MM.1S (cell line): ENCODE measurements around the gene MINK1.

ENCODE experiments used
- DNase-seq: peaks from one replicate; pipeline ENCODE4 v3.0.0-alpha.2; 2015
- H2AFZ ChIP-seq: fragments of 300-600 bp; sonication (generic); 2 replicates; pipeline ENCODE4 v1.6.0; 2016; ENCODE audit warnings: antibody characterized with exemption, low read length
- H3F3A ChIP-seq: fragments of 300-600 bp; sonication (generic); 2 replicates; pipeline ENCODE4 v1.6.1; 2016; ENCODE audit warnings: mild to moderate bottlenecking, antibody characterized with exemption, low read length, moderate library complexity, mixed read lengths; ENCODE audit not compliant: insufficient read depth
- H3K27ac ChIP-seq: fragments of 300-600 bp; sonication (generic); 2 replicates; pipeline ENCODE4 v1.5.1; 2016; ENCODE audit warnings: mild to moderate bottlenecking, low read length
- H3K27me3 ChIP-seq: fragments of 300-600 bp; sonication (generic); replicated peaks from 2 replicates; pipeline ENCODE4 v1.6.0; 2016; ENCODE audit warnings: low read length; ENCODE audit not compliant: insufficient read depth
- H3K36me3 ChIP-seq: fragments of 300-600 bp; sonication (generic); replicated peaks from 2 replicates; pipeline ENCODE4 v1.6.1; 2016; ENCODE audit warnings: mild to moderate bottlenecking, low read length, mixed read lengths; ENCODE audit not compliant: insufficient read depth
- H3K4me1 ChIP-seq: fragments of 300-600 bp; sonication (generic); 2 replicates; pipeline ENCODE4 v1.6.1; 2016; ENCODE audit warnings: low read length, mixed read lengths
- H3K4me2 ChIP-seq: fragments of 300-600 bp; sonication (generic); 2 replicates; pipeline ENCODE4 v1.6.0; 2016; ENCODE audit warnings: low read depth, low read length
- H3K4me3 ChIP-seq: fragments of 300-600 bp; sonication (generic); 2 replicates; pipeline ENCODE4 v1.5.1; 2016; ENCODE audit warnings: low read length, mixed read lengths
- H3K79me2 ChIP-seq: fragments of 300-600 bp; sonication (generic); 2 replicates; pipeline ENCODE4 v1.6.1; 2016; ENCODE audit warnings: mixed run types, low read length, mixed read lengths
- H3K9ac ChIP-seq: fragments of 300-600 bp; sonication (generic); 2 replicates; pipeline ENCODE4 v1.6.1; 2016; ENCODE audit warnings: low read length, mixed read lengths
- H3K9me2 ChIP-seq: fragments of 300-600 bp; sonication (generic); replicated peaks from 2 replicates; pipeline ENCODE4 v1.6.1; 2016; ENCODE audit warnings: mild to moderate bottlenecking, low read length, mixed read lengths; ENCODE audit not compliant: insufficient read depth
- H3K9me3 ChIP-seq: fragments of 300-600 bp; sonication (generic); replicated peaks from 2 replicates; pipeline ENCODE4 v1.6.1; 2016; ENCODE audit warnings: mild to moderate bottlenecking, low read length, mixed read lengths; ENCODE audit not compliant: insufficient read depth
- H4K20me1 ChIP-seq: fragments of 300-600 bp; sonication (generic); 2 replicates; pipeline ENCODE4 v1.6.1; 2016; ENCODE audit warnings: mild to moderate bottlenecking, low read length, moderate library complexity, mixed read lengths; ENCODE audit not compliant: insufficient read depth
- EZH2 ChIP-seq: fragments of 300-600 bp; sonication (generic); optimal IDR thresholded peaks from 2 replicates; pipeline ENCODE3; 2017; ENCODE audit warnings: low read depth, mild to moderate bottlenecking, antibody characterized with exemption, low read length, mixed read lengths
- EZH2phosphoT487 ChIP-seq: fragments of 300-600 bp; sonication (generic); IDR thresholded peaks from 2 replicates; pipeline ENCODE4 v1.6.1; 2018; ENCODE audit warnings: antibody characterized with exemption, low read length
- TF ChIP-seq, protein P1 (sequence below): fragments of 300-600 bp; sonication (generic); IDR thresholded peaks from 2 replicates; pipeline ENCODE4 v1.5.1; 2016; ENCODE audit warnings: antibody characterized with exemption, low read length, mixed read lengths

Gene MINK1

DNA sequence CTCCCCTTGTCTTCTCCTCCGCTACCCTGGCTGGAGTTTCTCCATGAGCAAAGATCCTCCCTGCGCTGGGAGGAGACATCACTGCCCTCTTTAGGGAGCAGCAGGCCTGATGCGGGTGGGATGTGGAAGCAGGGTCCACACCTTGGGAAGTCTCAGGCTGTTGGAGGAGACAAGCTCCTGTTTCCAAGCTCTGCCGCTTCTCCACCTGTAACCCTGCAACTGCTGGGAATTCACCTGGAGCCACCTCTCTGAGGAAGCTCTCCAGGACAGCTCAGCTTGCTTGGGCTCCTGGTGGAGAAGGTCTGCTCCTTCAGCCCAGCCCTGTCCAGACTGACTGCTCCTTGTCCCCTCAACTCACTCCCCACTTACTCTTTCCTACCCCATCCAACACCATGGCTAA is 51.3 kb downstream of the MINK1 start:
- H3K9ac ChIP-seq = no peak overlapping the region
- TF ChIP-seq, protein P1, sequence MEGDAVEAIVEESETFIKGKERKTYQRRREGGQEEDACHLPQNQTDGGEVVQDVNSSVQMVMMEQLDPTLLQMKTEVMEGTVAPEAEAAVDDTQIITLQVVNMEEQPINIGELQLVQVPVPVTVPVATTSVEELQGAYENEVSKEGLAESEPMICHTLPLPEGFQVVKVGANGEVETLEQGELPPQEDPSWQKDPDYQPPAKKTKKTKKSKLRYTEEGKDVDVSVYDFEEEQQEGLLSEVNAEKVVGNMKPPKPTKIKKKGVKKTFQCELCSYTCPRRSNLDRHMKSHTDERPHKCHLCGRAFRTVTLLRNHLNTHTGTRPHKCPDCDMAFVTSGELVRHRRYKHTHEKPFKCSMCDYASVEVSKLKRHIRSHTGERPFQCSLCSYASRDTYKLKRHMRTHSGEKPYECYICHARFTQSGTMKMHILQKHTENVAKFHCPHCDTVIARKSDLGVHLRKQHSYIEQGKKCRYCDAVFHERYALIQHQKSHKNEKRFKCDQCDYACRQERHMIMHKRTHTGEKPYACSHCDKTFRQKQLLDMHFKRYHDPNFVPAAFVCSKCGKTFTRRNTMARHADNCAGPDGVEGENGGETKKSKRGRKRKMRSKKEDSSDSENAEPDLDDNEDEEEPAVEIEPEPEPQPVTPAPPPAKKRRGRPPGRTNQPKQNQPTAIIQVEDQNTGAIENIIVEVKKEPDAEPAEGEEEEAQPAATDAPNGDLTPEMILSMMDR = no peak
- TF ChIP-seq EZH2phosphoT487 (no peak), EZH2 (no peak)

DNA sequence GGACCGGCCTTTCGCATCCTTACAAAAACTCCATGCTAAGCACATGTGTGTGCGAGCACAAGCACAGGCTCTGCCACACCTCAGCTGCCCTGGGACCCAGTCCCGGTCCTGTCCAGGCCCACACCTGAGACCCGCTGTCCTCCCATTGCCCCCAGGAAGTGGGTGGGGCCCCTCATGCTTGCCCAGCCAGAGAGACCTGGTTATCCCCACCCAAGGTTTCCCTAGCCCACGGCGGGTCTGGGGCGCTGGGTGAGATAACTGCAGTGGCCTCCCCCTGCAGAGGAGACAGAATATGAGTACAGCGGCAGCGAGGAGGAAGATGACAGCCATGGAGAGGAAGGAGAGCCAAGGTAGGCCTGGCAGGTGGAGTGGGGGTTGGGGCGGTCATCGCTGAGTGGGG is 53.7 kb downstream of the MINK1 start:
- Histone ChIP-seq H3K4me2 (no peak overlapping the region), H3K79me2 (no peaks in the 10 kb centered on the region), H3K9ac (no peak overlapping the region), H3F3A (no peaks in the 10 kb centered on the region), H3K36me3 (no peaks in the 10 kb centered on the region), H2AFZ (no peak overlapping the region), H3K4me3 (no peak overlapping the region), H3K27ac (no peak overlapping the region), H3K4me1 (no peaks in the 10 kb centered on the region), H3K9me2 (no peaks in the 10 kb centered on the region), H4K20me1 (no peaks in the 10 kb centered on the region), H3K27me3 (no peaks in the 10 kb centered on the region), H3K9me3 (no peaks in the 10 kb centered on the region)
- DNase-seq = no peak
- TF ChIP-seq, protein P1 = no peak
- no peak for TF ChIP-seq EZH2
- TF ChIP-seq EZH2phosphoT487 = no peak

More for the DNA sequence above, 51.3 kb downstream of the MINK1 start:
- no peaks in the 10 kb centered on the region for H3K36me3 ChIP-seq
- no peak for DNase-seq
- H3K9me2 ChIP-seq = no peaks in the 10 kb centered on the region
- no peaks in the 10 kb centered on the region for H3K4me1 ChIP-seq
- no peak overlapping the region for H3K27ac ChIP-seq
- H3F3A ChIP-seq = no peaks in the 10 kb centered on the region
- no peaks in the 10 kb centered on the region for H3K27me3 ChIP-seq
- H3K4me3 ChIP-seq = no peak overlapping the region
- H3K4me2 ChIP-seq = no peak overlapping the region
- H2AFZ ChIP-seq = no peak overlapping the region
- no peaks in the 10 kb centered on the region for H4K20me1 ChIP-seq
- no peaks in the 10 kb centered on the region for H3K79me2 ChIP-seq
- H3K9me3 ChIP-seq = no peaks in the 10 kb centered on the region

DNA sequence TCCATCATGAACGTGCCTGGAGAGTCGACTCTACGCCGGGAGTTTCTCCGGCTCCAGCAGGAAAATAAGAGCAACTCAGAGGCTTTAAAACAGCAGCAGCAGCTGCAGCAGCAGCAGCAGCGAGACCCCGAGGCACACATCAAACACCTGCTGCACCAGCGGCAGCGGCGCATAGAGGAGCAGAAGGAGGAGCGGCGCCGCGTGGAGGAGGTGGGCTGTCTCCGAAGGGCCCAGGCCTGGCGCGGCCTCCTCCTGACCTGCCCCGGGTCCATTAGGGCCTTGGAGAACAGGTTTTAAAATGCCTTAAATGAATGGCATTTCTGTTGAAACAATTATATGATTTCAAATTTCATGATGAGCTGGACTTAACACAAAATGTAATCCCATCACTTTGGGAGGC is 54.4 kb downstream of the MINK1 start:
- no peaks in the 10 kb centered on the region for H3K79me2 ChIP-seq
- no peak overlapping the region for H3K9ac ChIP-seq
- no peaks in the 10 kb centered on the region for H3K36me3 ChIP-seq
- H3K9me3 ChIP-seq = no peaks in the 10 kb centered on the region
- H3K4me1 ChIP-seq = no peaks in the 10 kb centered on the region
- no peaks in the 10 kb centered on the region for H3K9me2 ChIP-seq
- TF ChIP-seq EZH2phosphoT487 = no peak
- TF ChIP-seq EZH2 = no peak
- TF ChIP-seq, protein P1 = no peak
- no peaks in the 10 kb centered on the region for H3K27me3 ChIP-seq
- no peaks in the 10 kb centered on the region for H4K20me1 ChIP-seq
- H3K4me2 ChIP-seq = no peak overlapping the region
- no peak overlapping the region for H3K27ac ChIP-seq
- no peak overlapping the region for H3K4me3 ChIP-seq
- no peak for DNase-seq
- H2AFZ ChIP-seq = no peak overlapping the region
- H3F3A ChIP-seq = no peaks in the 10 kb centered on the region
